HS-5 (cell line): ENCODE results near the gene NPR1.
"Not testable (repeated sequence)": the region's sequence is repeated elsewhere in the genome, so short reads cannot be mapped to it uniquely, and the experiment has no call there.

Experiments
- DNase-seq: peaks from one replicate; pipeline ENCODE4 v3.0.0-alpha.2; 2012; ENCODE audit warnings: low read depth

The NPR1 gene

DNA sequence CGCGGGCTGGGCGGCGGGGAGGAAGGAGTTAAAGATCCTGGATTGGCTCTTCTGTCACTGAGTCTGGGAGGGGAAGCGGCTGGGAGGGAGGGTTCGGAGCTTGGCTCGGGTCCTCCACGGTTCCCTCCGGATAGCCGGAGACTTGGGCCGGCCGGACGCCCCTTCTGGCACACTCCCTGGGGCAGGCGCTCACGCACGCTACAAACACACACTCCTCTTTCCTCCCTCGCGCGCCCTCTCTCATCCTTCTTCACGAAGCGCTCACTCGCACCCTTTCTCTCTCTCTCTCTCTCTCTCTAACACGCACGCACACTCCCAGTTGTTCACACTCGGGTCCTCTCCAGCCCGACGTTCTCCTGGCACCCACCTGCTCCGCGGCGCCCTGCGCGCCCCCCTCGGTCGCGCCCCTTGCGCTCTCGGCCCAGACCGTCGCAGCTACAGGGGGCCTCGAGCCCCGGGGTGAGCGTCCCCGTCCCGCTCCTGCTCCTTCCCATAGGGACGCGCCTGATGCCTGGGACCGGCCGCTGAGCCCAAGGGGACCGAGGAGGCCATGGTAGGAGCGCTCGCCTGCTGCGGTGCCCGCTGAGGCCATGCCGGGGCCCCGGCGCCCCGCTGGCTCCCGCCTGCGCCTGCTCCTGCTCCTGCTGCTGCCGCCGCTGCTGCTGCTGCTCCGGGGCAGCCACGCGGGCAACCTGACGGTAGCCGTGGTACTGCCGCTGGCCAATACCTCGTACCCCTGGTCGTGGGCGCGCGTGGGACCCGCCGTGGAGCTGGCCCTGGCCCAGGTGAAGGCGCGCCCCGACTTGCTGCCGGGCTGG, at the start of gene NPR1:
TSS of gene NPR1 (plus strand) at position 170 of the 818 bp plus-strand sequence. CDS start at position 591, 421 bp downstream.
- no peak for DNase-seq

DNA sequence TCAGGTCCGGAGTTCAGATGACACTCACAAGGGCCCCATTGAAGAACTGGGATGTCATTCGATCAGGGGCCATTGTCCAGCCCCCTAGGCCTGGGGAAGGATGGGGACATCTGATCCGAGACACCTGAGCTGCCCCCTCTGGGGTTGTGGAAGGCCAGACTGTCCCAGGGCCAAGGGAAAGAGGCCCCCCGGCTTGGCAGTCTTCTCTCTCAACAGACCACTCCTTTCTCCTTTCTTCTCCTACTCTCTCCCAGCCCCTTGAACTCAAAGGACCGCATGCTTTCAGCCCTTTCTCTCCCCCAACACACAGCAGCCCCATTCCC, 49.2 kb upstream of the NPR1 start:
- DNase-seq = no peak

DNA sequence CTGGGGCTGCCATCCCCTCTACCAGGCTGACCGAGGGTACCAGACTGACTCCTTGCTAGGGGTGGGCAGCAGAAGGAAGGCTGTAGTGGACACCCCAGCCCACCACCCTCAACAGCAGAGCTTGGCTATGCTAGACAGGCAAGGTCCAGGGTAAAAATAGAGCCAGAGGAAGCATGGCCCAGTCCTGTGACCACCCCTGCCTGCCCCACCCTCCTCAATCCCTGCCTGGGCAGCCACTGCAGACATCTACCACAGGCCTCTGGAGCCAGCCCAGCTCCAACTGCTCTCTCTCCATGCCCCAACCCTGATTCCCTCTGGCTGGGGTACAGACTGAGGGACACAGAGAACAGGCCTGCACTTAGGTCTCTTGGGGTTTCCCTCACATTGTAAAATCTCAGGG, 48.5 kb upstream of the NPR1 start:
- no peak for DNase-seq

DNA sequence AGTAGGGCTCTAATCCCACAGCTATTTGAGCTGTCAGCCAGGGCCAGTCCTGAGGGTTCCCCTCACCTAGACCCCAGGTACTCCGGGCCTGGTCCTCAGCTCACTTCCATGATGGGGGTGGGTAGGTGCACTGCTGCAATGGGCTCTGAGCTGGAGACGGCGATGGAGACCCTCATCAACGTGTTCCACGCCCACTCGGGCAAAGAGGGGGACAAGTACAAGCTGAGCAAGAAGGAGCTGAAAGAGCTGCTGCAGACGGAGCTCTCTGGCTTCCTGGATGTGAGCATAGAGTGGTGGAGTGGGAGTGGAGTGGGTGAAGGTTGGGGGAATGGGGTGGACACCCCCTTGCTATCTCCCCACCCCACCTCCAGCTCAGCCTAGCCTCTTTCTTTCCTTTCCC, 48.1 kb upstream of the NPR1 start:
- no peak for DNase-seq

DNA sequence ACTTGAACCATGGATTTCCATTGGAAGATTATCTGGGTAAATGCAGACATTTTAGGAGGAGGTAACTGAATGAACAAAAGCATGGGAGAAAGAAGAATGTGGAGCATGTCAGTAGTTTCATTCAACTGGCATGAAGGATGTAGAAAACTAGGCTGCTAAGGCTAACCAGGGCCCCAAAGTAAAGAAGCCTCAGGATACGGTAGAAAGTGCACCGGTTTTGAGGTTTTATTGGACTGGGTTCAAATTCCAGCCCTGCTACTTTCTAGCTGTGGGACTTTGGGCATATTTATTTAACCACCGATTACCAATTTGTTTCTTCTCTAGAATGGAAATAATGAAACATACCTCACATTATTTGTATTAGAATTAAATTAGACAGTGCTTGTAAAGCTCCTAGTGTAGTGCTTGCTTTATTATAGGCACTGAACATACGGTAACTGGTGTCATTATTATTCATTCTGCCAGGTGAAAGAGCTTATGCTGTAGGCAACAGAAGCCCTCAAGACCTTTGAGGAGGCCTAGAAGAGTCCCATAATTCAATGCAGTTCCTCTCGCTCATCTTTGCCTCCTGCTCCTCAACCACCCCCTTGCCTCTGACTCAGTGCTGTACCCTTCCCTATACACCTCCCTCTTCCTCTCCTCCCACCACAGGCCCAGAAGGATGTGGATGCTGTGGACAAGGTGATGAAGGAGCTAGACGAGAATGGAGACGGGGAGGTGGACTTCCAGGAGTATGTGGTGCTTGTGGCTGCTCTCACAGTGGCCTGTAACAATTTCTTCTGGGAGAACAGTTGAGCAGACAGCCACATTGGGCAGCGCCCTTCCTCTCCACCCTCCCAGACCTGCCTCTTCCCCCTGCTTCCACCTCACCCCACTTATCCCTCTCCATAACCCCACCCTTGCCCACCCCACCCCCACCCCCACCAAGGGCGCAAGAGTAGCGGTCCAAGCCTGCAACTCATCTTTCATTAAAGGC, 47.2 kb upstream of the NPR1 start:
- no peak for DNase-seq

DNA sequence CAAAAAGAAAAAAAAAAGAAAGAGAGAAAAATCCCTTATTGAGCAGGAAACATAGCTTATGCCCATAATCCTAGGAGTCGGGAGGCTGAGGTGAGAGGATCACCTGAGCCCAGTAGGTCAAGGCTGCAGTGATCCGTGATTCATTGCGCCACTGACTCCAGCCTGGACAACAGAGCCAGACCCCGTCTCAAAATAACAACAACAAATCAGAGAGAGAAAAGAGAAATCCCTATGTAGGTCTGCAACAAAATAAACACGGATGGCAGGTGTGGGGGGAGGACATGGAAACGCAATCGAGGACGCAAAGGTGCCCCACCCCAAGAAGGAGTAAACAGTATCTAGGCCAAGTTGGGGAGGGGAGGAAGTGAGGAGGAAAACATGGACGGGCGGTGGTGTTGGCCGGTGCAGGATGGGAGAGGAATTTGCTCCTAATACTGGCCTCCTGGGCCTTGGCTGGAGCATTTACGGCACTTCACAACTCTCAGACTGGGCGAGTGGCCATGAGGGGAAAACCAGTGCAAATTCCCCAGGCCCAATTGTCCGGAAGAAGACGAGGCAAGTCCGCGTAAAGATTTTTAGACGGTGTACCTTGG, 45.2 kb upstream of the NPR1 start:
- no peak for DNase-seq

DNA sequence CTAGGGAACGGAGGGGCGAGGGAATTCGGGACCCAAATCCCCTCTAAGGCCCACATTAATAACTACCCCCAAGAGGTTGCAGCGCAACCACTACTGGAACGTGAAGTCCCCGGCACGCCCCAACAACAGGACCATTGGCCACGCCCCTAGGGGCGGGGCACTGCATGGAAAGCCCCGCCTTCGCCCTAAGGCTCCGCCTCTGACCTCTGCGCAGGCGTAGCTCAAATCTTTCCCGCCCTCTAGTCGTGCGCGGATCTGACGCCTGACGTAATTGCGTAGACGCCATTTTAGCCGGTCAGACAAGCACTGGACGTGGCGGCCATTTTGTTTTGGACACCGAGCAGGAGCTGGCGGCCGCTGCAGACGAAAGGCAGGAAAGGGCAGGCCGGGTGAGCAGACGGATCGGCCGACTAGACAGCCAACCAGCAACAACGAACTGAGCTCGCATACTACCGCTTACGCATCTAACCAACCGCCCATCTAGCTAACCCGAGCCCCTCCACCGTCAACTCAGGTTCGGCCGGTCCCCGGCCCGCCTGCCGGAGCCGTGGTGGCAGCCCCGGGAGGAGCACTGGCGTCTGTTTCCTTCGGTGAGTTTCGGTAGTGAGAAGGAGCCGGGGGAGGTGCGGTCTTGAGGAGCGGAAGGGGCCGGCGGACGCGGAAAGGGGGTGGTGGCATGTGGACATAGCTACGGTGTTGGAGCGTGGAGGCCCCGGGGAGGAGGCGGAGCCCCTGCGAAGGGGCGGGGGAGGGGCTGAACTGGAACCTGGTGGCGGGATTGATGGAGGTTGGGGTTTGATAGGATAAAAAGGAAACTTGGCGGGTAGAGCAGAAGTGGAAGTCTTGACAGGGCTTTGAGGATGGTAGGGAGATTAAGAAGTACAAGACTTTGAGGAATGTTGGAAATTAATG, 44.5 kb upstream of the NPR1 start, which contains the start of gene CHTOP:
TSS of gene CHTOP (plus strand) at position 313 of the 912 bp plus-strand sequence. CDS start 2,523 bp downstream, outside the sequence.
- peak; percentile 97 for DNase-seq

DNA sequence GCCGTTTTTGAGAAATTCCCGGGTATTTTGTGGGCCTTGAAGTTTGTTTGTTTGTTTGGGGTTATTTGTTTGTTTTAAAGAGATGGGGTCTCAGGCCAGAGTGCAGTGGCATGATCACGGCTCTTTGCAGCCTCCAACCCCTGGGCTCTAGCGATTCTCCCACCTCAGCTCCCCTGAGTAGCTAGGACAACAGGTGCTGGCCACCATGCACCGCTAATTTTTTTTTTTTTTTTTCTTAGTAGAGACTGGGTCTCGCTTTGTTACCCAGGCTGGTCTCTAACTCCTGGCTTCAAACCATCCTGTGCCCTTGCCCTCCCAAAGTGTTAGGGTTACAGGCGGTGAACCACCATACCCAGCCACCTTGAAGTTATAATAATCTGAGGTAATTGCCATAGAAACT, 42.6 kb upstream of the NPR1 start:
- DNase-seq = no peak

DNA sequence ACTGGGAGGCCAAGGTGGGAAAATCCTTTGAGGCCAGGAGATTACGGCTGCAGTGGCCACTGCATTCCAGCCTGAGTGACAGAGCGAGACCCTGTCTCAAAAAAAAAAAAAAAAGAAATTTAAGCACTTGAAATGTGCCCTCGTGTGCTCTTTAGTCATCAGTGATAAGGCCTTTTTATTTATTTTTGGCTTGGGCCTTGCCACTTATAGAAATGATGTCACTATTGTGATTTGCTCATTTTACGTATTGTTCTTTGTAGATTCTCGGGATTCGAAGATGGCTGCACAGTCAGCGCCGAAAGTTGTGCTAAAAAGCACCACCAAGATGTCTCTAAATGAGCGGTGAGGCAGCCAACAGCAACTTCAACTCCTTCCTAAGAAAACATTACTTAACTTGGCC, 42.2 kb upstream of the NPR1 start:
- no peak for DNase-seq

DNA sequence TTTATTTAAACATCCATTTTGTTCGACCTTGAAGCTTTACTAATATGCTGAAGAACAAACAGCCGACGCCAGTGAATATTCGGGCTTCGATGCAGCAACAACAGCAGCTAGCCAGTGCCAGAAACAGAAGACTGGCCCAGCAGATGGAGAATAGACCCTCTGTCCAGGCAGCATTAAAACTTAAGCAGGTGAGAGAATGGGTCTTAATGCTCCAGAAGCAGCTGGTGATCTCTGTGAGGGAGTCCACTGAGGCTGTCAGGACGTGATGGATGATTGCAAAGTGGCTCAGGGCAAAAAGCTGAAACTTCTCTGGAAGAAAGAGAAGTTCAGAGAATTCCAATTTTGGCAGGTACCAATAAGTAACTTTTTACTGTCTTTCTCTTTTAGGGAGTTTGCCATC, 40.2 kb upstream of the NPR1 start:
- no peak for DNase-seq

DNA sequence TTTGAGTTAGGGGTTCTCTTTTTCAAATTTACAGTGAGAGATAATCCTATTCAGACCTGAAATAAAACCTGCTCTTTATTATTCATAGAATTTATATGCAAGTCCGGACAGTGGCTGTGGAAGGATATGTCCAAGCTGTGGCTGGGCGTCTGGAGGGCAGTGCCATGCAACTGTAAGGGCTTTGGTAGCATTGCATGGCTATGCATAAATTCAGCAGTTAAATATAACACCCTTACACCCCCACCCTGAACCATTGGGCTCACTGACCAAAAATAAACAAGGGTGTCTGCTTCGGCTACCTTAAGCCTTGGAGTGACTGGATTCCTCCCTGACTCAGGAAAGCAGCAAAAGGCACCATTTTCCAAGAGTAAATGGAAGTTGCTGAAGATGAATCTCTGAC, 39.2 kb upstream of the NPR1 start:
- no peak for DNase-seq

DNA sequence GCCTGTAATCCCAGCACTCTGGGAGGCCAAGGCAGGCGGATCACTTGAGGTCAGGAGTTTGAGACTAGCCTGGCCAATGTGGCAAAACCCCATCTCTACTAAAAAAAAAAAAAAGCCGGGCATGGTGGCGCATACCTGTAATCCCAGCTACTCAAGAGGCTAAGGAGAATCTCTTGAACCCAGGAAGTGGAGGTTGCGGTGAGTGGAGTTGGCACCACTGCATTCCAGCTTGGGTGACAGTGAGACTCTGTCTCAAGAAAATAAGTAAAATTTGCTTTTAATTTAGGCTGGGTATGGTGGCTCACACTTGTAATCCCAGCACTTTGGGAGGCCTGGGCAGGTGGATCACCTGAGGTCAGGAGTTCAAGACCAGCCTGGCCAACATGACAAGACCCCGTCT, 38.3 kb upstream of the NPR1 start:
- DNase-seq = not testable (repeated sequence)

DNA sequence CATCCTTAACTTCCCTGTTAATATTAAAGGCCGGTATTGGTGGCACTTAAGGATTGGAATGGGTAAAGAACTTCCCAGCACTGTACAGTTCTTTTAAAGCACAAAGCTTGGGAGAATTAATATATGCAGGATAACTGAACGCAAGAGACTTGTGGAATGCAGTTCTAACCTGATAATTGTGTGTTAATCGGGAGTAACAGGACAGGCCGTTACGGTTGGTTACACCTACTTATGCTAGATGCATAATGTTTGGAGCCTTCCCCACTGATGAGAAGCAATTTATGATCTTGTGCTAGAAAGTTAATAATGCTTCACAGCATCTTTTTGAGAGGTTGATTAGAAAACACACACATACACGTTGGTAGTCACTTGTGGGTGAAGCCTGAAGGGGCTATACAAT, 37.6 kb upstream of the NPR1 start:
- DNase-seq = no peak

DNA sequence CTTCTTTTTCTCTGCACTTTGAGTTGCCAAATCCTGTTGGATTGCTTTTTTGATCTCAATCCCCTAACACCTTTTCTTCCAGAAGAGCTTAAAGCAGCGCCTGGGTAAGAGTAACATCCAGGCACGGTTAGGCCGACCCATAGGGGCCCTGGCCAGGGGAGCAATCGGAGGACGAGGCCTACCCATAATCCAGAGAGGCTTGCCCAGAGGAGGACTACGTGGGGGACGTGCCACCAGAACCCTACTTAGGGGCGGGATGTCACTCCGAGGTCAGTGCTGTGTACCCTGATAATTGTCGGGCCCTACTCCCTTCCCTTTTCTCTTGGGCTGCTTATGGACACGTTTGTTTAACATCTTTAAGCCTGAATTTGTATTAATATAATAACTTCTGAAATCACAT, 36.3 kb upstream of the NPR1 start:
- DNase-seq = no peak

DNA sequence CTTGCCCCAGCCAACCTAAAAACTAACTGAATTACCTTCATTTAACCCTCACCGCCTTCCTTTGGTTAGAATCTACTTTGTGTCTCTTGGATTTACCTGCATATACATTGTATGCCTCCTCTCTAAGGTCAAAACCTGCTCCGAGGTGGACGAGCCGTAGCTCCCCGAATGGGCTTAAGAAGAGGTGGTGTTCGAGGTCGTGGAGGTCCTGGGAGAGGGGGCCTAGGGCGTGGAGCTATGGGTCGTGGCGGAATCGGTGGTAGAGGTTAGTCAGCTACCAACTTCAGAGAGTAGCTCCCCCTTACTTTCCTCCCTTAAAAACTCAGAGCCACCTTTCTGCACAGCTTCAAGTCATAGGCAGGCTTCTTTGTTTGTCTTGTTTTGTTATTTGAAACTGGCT, 35.4 kb upstream of the NPR1 start:
- DNase-seq = no peak

DNA sequence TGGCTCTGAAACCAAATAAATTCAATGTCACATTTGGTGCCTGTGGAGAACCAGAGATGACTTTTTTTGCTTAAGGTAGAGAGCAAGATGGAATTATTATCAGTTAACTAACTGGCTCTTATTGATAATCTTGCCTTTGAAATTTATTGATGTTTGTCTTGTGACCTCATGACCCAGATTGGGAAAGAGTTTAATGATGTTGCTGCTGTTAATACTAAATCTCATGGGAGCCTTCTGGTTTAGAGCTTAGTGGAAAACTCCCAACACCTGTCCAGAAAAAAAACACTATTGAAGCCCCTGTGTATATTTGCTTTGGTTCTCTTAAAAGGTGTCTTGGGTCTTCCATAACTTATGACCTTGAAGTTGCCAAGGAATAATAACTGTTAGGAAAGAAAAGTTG, 34.7 kb upstream of the NPR1 start:
- DNase-seq = no peak

DNA sequence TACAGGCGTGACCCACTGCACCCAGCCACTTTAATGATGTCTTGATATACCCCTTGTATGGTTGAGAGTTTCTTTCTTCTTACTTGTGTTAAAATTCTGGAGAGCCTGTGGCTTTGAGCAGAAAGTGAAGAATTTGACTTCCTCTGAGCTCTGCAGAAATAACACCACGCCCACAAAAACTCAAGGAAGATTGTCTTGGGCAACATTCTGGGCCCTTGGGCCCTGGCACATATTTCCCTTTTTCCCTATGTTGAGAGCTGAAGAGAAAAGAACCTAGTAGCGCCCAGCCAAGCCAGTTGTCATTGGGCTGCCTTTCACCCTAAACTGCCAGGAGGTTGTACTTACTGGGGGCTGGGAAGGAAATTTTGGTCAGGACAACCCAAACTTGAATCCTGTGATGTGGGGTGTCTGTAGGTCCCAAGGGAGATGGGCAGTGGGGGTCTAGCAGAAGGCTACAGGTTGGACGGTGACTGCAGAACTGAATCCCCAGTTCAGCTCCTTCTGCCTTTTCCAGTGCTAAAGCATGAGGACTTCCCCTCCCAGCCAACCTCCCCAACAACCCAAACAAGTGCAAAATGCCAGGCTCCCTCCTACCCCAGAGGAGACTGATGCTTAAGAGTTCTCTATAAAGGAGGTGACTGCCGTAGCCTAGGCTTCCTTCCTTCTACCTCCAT, 31.7 kb upstream of the NPR1 start:
- no peak for DNase-seq

DNA sequence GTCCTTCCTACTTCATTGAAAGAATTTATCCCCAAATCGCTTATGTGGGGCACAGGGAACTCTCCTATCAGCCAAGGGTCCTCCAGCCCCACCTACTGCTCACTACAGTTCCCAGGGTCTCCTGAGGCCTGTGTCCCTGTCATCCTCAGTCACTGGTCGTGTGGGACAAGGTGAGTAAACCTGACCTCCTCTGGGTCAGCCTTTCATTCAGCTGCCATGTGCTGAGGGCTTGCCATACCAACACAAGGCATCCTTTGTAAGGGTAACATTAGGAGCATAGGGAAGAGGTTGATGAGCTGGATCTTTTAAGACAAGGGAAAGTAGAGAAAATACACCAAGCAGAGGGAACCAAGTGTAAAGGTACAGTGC, 31.2 kb upstream of the NPR1 start:
- no peak for DNase-seq

DNA sequence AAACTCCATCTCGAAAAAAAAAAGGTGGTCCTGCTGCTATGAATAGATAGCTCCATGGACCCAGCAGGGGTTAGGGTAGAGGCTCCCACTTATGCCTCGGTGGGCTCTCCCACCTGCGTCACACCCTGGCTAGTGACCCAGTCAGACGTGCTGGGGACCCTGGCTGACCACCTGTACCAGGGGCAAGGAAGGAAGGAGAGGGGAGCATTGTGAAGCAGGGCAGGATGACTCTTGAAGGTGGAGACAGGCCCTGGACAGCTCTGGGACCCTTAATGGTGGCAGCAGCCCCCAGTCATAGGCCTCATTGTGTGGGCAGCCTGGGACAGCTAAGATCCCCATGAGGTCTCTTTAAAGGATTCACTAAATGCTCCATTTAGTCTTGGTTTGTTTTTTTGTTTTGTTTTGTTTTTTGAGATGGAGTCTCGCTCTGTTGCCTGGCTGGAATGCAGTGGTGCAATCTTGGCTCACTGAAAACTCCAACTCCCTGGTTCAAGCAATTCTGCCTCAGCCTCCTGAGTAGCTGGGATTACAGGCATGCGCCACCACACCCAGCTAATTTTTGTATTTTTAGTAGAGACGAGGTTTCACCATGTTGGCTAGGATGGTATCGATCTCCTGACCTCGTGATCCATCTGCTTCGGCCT, 30.4 kb upstream of the NPR1 start:
- DNase-seq = no peak

DNA sequence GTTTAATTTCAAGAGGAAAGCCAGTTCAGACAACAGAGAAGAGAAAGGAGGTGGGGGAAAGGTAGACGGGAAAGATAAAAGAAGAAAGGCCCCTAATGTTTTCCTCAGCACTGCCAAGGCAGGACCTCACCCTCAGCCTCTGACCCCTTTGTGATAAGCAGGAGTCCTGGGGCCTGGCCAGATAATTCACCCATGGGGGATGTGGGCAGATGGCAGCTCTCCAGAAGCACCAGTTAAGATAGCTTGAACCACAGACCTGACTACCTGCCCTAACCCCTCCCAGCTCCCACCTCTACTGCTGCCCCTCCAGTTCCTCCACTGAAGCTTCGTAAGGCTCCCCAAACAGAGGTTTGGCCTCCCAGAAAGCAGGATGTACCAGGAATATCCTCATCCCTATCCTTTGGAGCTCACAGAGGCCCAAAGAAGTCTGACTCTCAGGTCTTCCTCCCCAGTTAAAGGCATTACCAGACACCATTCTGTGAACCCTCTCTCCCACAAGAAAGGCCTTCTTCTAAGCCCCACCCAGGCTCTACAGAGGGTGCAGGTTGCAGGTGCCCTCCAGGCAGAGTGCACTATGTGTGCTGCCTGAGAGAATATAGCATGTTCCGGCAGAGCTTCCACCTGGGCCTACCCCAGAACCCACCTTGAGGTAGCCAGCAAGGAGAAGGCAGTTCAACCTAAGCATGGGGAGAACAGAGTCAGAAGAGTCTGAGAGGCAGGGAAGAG, 29.2 kb upstream of the NPR1 start:
- no peak for DNase-seq
